Measurements from ENCODE around the gene ESR1.

DNA sequence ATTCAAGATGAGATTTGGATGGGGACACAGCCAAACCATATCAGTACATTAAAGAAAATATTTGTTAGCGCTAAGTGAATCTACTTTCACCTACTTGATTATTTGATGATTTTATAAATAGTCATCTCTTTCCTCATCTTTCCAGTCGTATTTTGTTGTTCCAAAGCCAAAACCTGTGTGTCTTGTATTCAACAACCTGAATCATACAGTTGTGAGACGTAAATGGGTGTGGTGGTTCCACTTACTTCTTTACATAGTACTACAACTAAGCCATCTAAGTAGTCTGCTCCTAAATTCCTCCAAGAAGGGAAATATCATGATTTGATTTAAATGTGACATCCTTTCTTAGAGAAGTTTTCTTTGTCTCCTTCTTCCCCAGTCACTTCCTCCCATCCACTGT is 132.8 kb downstream of the ESR1 start:
- no peak for TF ChIP-seq IRF2 (CRISPR knock-in tag; IDR thresholded peaks at IDR 0.05; ENCODE audit: borderline replicate concordance, low read depth)
- TF ChIP-seq, protein P1, sequence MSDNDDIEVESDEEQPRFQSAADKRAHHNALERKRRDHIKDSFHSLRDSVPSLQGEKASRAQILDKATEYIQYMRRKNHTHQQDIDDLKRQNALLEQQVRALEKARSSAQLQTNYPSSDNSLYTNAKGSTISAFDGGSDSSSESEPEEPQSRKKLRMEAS (CRISPR knock-in tag; IDR thresholded peaks at IDR 0.05), result no peak
